ENCODE results near the gene TGFB2. TPM values are rescaled to one million over a fixed set of nuclear protein-coding genes. Genes with fewer than 3 reads are reported as not detected.

The TGFB2 gene
- polyA plus RNA-seq, 1 donor (not counting 4 experiments of a cell fraction or from before 2014, with no cell fraction given): 21.5 TPM

GRCh38 chr1:218395916-218396315 lies 50.8 kb downstream of the TGFB2 start:
- dilution Hi-C loops (cut with MboI; ENCODE audit: extremely low pct_ligation_motif_present, low sequenced_read_pairs): no loop called here
- H4K20me1 ChIP-seq (ENCODE audit: control insufficient read depth, extremely low read depth, insufficient read depth, low read length): no peaks in the 10 kb centered on the region
- no peak for FAIRE-seq

GRCh38 chr1:218397752-218398339 lies 52.7 kb downstream of the TGFB2 start:
- Histone ChIP-seq H3K9me1 (ENCODE audit: control insufficient read depth, extremely low read depth, insufficient read depth, low read length) (no peaks in the 10 kb centered on the region), H3K79me2 (ENCODE audit: control insufficient read depth, insufficient read depth, low read length) (peaks cover 20% of the 10 kb centered on the region), H2AFZ (ENCODE audit: control insufficient read depth, low read length) (peak overlapping the region; percentile 51), H3K9me3 (ENCODE audit: control insufficient read depth, low read depth, low read length) (no peaks in the 10 kb centered on the region), H3K4me3 (ENCODE audit: control insufficient read depth in 2 of 3, extremely low read depth in 1 of 3, insufficient read depth in 2 of 3, low read depth in 1 of 3, low read length in 3 of 3) (peak overlapping the region in 1 of 3 experiments; percentile 4), H3K4me1 (ENCODE audit: control insufficient read depth, extremely low read depth, insufficient read depth, low read length) (peaks cover 13% of the 10 kb centered on the region), H3K36me3 (ENCODE audit: control insufficient read depth in 2 of 2, extremely low read depth in 1 of 2, insufficient read depth in 2 of 2, low read length in 2 of 2) (peaks cover 0 to 2% of the 10 kb centered on the region in 2 experiments), H4K20me1 (ENCODE audit: control insufficient read depth, extremely low read depth, insufficient read depth, low read length) (no peaks in the 10 kb centered on the region), H3K27ac (ENCODE audit: control insufficient read depth, insufficient read depth, low read length) (peak overlapping the region; percentile 63), H3K9ac (ENCODE audit: control insufficient read depth, extremely low read depth, insufficient read depth, low read length) (peak overlapping the region; percentile 31), H3K27me3 (ENCODE audit: control insufficient read depth, extremely low read depth, insufficient read depth, low read length) (no peaks in the 10 kb centered on the region), H3K4me2 (ENCODE audit: control insufficient read depth, extremely low read depth, insufficient read depth, low read depth, low read length) (peak overlapping the region; percentile 58)
- TF ChIP-seq CTCF (optimal IDR thresholded peaks at IDR 0.05 in 1 of 3, IDR thresholded peaks at IDR 0.05 in 1 of 3, conservative IDR thresholded peaks at IDR 0.05 in 1 of 3; ENCODE audit: extremely low read depth in 1 of 3, insufficient read depth in 2 of 3, low read length in 3 of 3) (no peak), EZH2 (IDR thresholded peaks at IDR 0.05; ENCODE audit: low read length) (no peak)
- DNase-seq (ENCODE audit: low read depth, low spot score) (no peak), FAIRE-seq (peak; percentile 74)
- dilution Hi-C loops (cut with MboI; ENCODE audit: extremely low pct_ligation_motif_present, low sequenced_read_pairs): no loop called here

More at GRCh38 chr1:218395916-218396315, 50.8 kb downstream of the TGFB2 start:
- H3K36me3 ChIP-seq (ENCODE audit: control insufficient read depth in 2 of 2, extremely low read depth in 1 of 2, insufficient read depth in 2 of 2, low read length in 2 of 2): no peaks in the 10 kb centered on the region
- no peaks in the 10 kb centered on the region for H3K9me3 ChIP-seq (ENCODE audit: control insufficient read depth, low read depth, low read length)
- TF ChIP-seq EZH2 (IDR thresholded peaks at IDR 0.05; ENCODE audit: low read length): no peak
- TF ChIP-seq CTCF (optimal IDR thresholded peaks at IDR 0.05 in 1 of 3, IDR thresholded peaks at IDR 0.05 in 1 of 3, conservative IDR thresholded peaks at IDR 0.05 in 1 of 3; ENCODE audit: extremely low read depth in 1 of 3, insufficient read depth in 2 of 3, low read length in 3 of 3): no peak
- H3K4me1 ChIP-seq (ENCODE audit: control insufficient read depth, extremely low read depth, insufficient read depth, low read length): peaks cover 13% of the 10 kb centered on the region
- H3K4me2 ChIP-seq (ENCODE audit: control insufficient read depth, extremely low read depth, insufficient read depth, low read depth, low read length): no peak overlapping the region
- no peak overlapping the region for H3K27ac ChIP-seq (ENCODE audit: control insufficient read depth, insufficient read depth, low read length)
- peaks cover 23% of the 10 kb centered on the region for H3K79me2 ChIP-seq (ENCODE audit: control insufficient read depth, insufficient read depth, low read length)
- no peak overlapping the region for H3K9ac ChIP-seq (ENCODE audit: control insufficient read depth, extremely low read depth, insufficient read depth, low read length)
- H3K9me1 ChIP-seq (ENCODE audit: control insufficient read depth, extremely low read depth, insufficient read depth, low read length): no peaks in the 10 kb centered on the region
- no peak overlapping the region for H3K4me3 ChIP-seq (ENCODE audit: control insufficient read depth in 2 of 3, extremely low read depth in 1 of 3, insufficient read depth in 2 of 3, low read depth in 1 of 3, low read length in 3 of 3)
- no peak for DNase-seq (ENCODE audit: low read depth, low spot score)
- no peak overlapping the region for H2AFZ ChIP-seq (ENCODE audit: control insufficient read depth, low read length)
- H3K27me3 ChIP-seq (ENCODE audit: control insufficient read depth, extremely low read depth, insufficient read depth, low read length): no peaks in the 10 kb centered on the region

Measured in keratinocyte (primary cell).